ENCODE data around the gene ASGR1. TPM values are rescaled to one million over a fixed set of nuclear protein-coding genes. Genes with fewer than 3 reads are reported as not detected.
"Not testable (repeated sequence)": the region's sequence is repeated elsewhere in the genome, so short reads cannot be mapped to it uniquely, and the experiment has no call there.

ASGR1 gene
- total RNA-seq, 1 experiment from 2014 or later: 6.1 TPM

- H3K27me3 ChIP-seq (replicated peaks; ENCODE audit: insufficient read depth, low read depth, low read length, poor library complexity): no peaks in the 10 kb centered on the region
- no peak for DNase-seq (ENCODE audit: low spot score)
- BruUV-seq (replicated peaks): no TSS peak
- ChIA-PET POLR2A (ENCODE audit: low non-redundant PET) (no interaction called here), CTCF (no interaction called here)
- TF ChIP-seq CTCF (conservative IDR thresholded peaks at IDR 0.05; ENCODE audit: low read depth, low read length) (no peak), EZH2 (IDR thresholded peaks at IDR 0.05; ENCODE audit: borderline replicate concordance, low read depth, low read length, poor library complexity, severe bottlenecking) (no peak)
- no peak overlapping the region for H3K27ac ChIP-seq (ENCODE audit: low read depth, low read length, poor library complexity, severe bottlenecking)
- H3K36me3 ChIP-seq (ENCODE audit: insufficient read depth, low read length, poor library complexity, severe bottlenecking): no peaks in the 10 kb centered on the region
- H3K4me3 ChIP-seq (ENCODE audit: low read depth, low read length, poor library complexity, severe bottlenecking): no peak overlapping the region
- intact Hi-C loops (cut with micrococcal nuclease; ENCODE audit: unreplicated experiment): no loop called here
- H3K9me3 ChIP-seq (ENCODE audit: low read depth, low read length, poor library complexity, severe bottlenecking): no peaks in the 10 kb centered on the region
- no peaks in the 10 kb centered on the region for H3K4me1 ChIP-seq (ENCODE audit: insufficient read depth, low read length, poor library complexity, severe bottlenecking)
Measured at GRCh38 chr17:7167832-7168231, 11.3 kb downstream of the ASGR1 start.

GRCh38 chr17:7166873-7167272, 12.3 kb downstream of the ASGR1 start:
- no peaks in the 10 kb centered on the region for H3K36me3 ChIP-seq (ENCODE audit: insufficient read depth, low read length, poor library complexity, severe bottlenecking)
- ChIA-PET POLR2A (ENCODE audit: low non-redundant PET) (no interaction called here), CTCF (no interaction called here)
- H3K4me1 ChIP-seq (ENCODE audit: insufficient read depth, low read length, poor library complexity, severe bottlenecking): no peaks in the 10 kb centered on the region
- no peaks in the 10 kb centered on the region for H3K9me3 ChIP-seq (ENCODE audit: low read depth, low read length, poor library complexity, severe bottlenecking)
- no peak for TF ChIP-seq CTCF (conservative IDR thresholded peaks at IDR 0.05; ENCODE audit: low read depth, low read length)
- no peak for TF ChIP-seq EZH2 (IDR thresholded peaks at IDR 0.05; ENCODE audit: borderline replicate concordance, low read depth, low read length, poor library complexity, severe bottlenecking)
- H3K27ac ChIP-seq (ENCODE audit: low read depth, low read length, poor library complexity, severe bottlenecking): no peak overlapping the region
- no peak overlapping the region for H3K4me3 ChIP-seq (ENCODE audit: low read depth, low read length, poor library complexity, severe bottlenecking)
- no TSS peak for BruUV-seq (replicated peaks)
- no peak for DNase-seq (ENCODE audit: low spot score)
- no peaks in the 10 kb centered on the region for H3K27me3 ChIP-seq (replicated peaks; ENCODE audit: insufficient read depth, low read depth, low read length, poor library complexity)
- intact Hi-C loops (cut with micrococcal nuclease; ENCODE audit: unreplicated experiment): no loop called here

GRCh38 chr17:7159571-7159970, 19.6 kb downstream of the ASGR1 start:
- CTCF ChIA-PET; H3K9me3 ChIP-seq (ENCODE audit: low read depth, low read length, poor library complexity, severe bottlenecking); H3K36me3 ChIP-seq (ENCODE audit: insufficient read depth, low read length, poor library complexity, severe bottlenecking); BruUV-seq (replicated peaks); POLR2A ChIA-PET (ENCODE audit: low non-redundant PET); H3K4me3 ChIP-seq (ENCODE audit: low read depth, low read length, poor library complexity, severe bottlenecking); intact Hi-C loops (cut with micrococcal nuclease; ENCODE audit: unreplicated experiment); H3K27me3 ChIP-seq (replicated peaks; ENCODE audit: insufficient read depth, low read depth, low read length, poor library complexity); DNase-seq (ENCODE audit: low spot score); H3K27ac ChIP-seq (ENCODE audit: low read depth, low read length, poor library complexity, severe bottlenecking); H3K4me1 ChIP-seq (ENCODE audit: insufficient read depth, low read length, poor library complexity, severe bottlenecking): not testable (repeated sequence)

- H3K4me1 ChIP-seq (ENCODE audit: insufficient read depth, low read length, poor library complexity, severe bottlenecking); H3K36me3 ChIP-seq (ENCODE audit: insufficient read depth, low read length, poor library complexity, severe bottlenecking); intact Hi-C loops (cut with micrococcal nuclease; ENCODE audit: unreplicated experiment); H3K27me3 ChIP-seq (replicated peaks; ENCODE audit: insufficient read depth, low read depth, low read length, poor library complexity); BruUV-seq (replicated peaks); H3K9me3 ChIP-seq (ENCODE audit: low read depth, low read length, poor library complexity, severe bottlenecking); POLR2A ChIA-PET (ENCODE audit: low non-redundant PET); DNase-seq (ENCODE audit: low spot score); H3K4me3 ChIP-seq (ENCODE audit: low read depth, low read length, poor library complexity, severe bottlenecking); CTCF ChIA-PET; H3K27ac ChIP-seq (ENCODE audit: low read depth, low read length, poor library complexity, severe bottlenecking): not testable (repeated sequence)
Measured at GRCh38 chr17:7158424-7158823, 20.7 kb downstream of the ASGR1 start.

Data from A673 (cell line).